ENCODE results near the gene KBTBD7. TPM values are rescaled to one million over a fixed set of nuclear protein-coding genes. Genes with fewer than 3 reads are reported as not detected.
"Not testable (repeated sequence)": the region's sequence is repeated elsewhere in the genome, so short reads cannot be mapped to it uniquely, and the experiment has no call there.

The KBTBD7 gene
- total and polyA plus RNA-seq, 9 of the 15 experiments (the other 6 are each of a cell fraction or from before 2014, with no cell fraction given) = 1.8 to 4.4 (median 3.3) TPM

GRCh38 chr13:41177616-41178015 is 16.8 kb downstream of the KBTBD7 start:
- intact Hi-C loops (cut with micrococcal nuclease) = no loop called here
- H3K9ac ChIP-seq (ENCODE audit: insufficient read depth in 1 of 2, low read depth in 2 of 2, low read length in 2 of 2) = no peak overlapping the region

GRCh38 chr13:41175576-41175975 is 18.8 kb downstream of the KBTBD7 start:
- ATAC-seq; H3K36me3 ChIP-seq (ENCODE audit: control insufficient read depth, insufficient read depth, low read length); CTCF ChIA-PET (ENCODE audit: low intra/inter-chr PET ratio); in situ Hi-C loops (cut with MboI); FAIRE-seq; H3K27ac ChIP-seq (ENCODE audit: extremely low read depth, low read depth, low read length); H3K4me3 ChIP-seq; H3K4me1 ChIP-seq (replicated peaks in 1 of 2; ENCODE audit: control insufficient read depth in 2 of 2, insufficient read depth in 2 of 2, low read length in 2 of 2); intact Hi-C loops (cut with micrococcal nuclease); H2AFZ ChIP-seq (ENCODE audit: low read depth, low read length); DNase-seq (ENCODE audit: extremely low read depth in 1 of 4, low spot score in 3 of 4); H3K79me2 ChIP-seq (ENCODE audit: control insufficient read depth, insufficient read depth, low read length); H3K27me3 ChIP-seq (ENCODE audit: control insufficient read depth in 2 of 2, insufficient read depth in 2 of 2, low read length in 2 of 2); H3K9me3 ChIP-seq (replicated peaks; ENCODE audit: control insufficient read depth, insufficient read depth, low read depth, low read length); H3K9me1 ChIP-seq (ENCODE audit: control insufficient read depth, insufficient read depth, low read length); BruUV-seq (replicated peaks); H3K9ac ChIP-seq (ENCODE audit: insufficient read depth in 1 of 2, low read depth in 2 of 2, low read length in 2 of 2); H4K20me1 ChIP-seq (replicated peaks; ENCODE audit: control insufficient read depth, insufficient read depth, low read length); POLR2A ChIA-PET; H3K4me2 ChIP-seq (ENCODE audit: insufficient read depth, low read length): not testable (repeated sequence)
- 40% methylated on average over 8 of the region's 8 CpGs for WGBS (ENCODE audit: insufficient coverage, low coverage, missing lambda C conversion rate)
- TF ChIP-seq ZNF280A (IDR thresholded peaks at IDR 0.05; ENCODE audit: low read depth, partially characterized antibody) = peak; percentile 45
- TF ChIP-seq TRIM28 (IDR thresholded peaks at IDR 0.05) = peak; percentile 83
- TF ChIP-seq TRIM24 (IDR thresholded peaks at IDR 0.05) = 0 out of 4 replicates have a peak, but pooled peaks of 1 of the 2 experiments have one; percentile 21
- TF ChIP-seq CBX3 (IDR thresholded peaks at IDR 0.05; ENCODE audit: borderline replicate concordance in 1 of 2, low read length in 2 of 2) = 0 out of 3 replicates have a peak, but pooled peaks of 1 of the 2 experiments have one; percentile 19
- peak; percentile 81; the same call in 1 of the 2 replicates for TF ChIP-seq CBX5 (IDR thresholded peaks at IDR 0.05; ENCODE audit: borderline replicate concordance, low read depth)

More at GRCh38 chr13:41177616-41178015, 16.8 kb downstream of the KBTBD7 start:
- CTCF ChIA-PET (ENCODE audit: low intra/inter-chr PET ratio) = no interaction called here
- BruUV-seq (replicated peaks) = no TSS peak
- DNase-seq (ENCODE audit: extremely low read depth in 1 of 4, low spot score in 3 of 4) (no peak), ATAC-seq (no peak), FAIRE-seq (no peak)
- TF ChIP-seq ZNF23 (CRISPR knock-in tag; IDR thresholded peaks at IDR 0.05) (no peak), BHLHE40 (IDR thresholded peaks at IDR 0.05; ENCODE audit: low read length) (no peak)
- peaks cover 1% of the 10 kb centered on the region; the same call in 1 of the 2 replicates for H3K9me3 ChIP-seq (replicated peaks; ENCODE audit: control insufficient read depth, insufficient read depth, low read depth, low read length)
- no peak overlapping the region for H2AFZ ChIP-seq (ENCODE audit: low read depth, low read length)
- no peak overlapping the region for H3K4me3 ChIP-seq
- 0% methylated on average over 2 of the region's 2 CpGs for WGBS (ENCODE audit: insufficient coverage, low coverage, missing lambda C conversion rate)
- POLR2A ChIA-PET = no interaction called here
- no peaks in the 10 kb centered on the region for H3K9me1 ChIP-seq (ENCODE audit: control insufficient read depth, insufficient read depth, low read length)
- no peaks in the 10 kb centered on the region for H3K79me2 ChIP-seq (ENCODE audit: control insufficient read depth, insufficient read depth, low read length)
- H3K4me1 ChIP-seq (replicated peaks in 1 of 2; ENCODE audit: control insufficient read depth in 2 of 2, insufficient read depth in 2 of 2, low read length in 2 of 2) = peaks cover 0 to 4% of the 10 kb centered on the region in 2 experiments; a peak in 1 of 5 replicates
- no peaks in the 10 kb centered on the region for H4K20me1 ChIP-seq (replicated peaks; ENCODE audit: control insufficient read depth, insufficient read depth, low read length)
- no peak overlapping the region for H3K27ac ChIP-seq (ENCODE audit: extremely low read depth, low read depth, low read length)
- H3K27me3 ChIP-seq (ENCODE audit: control insufficient read depth in 2 of 2, insufficient read depth in 2 of 2, low read length in 2 of 2) = no peaks in the 10 kb centered on the region
- H3K4me2 ChIP-seq (ENCODE audit: insufficient read depth, low read length) = no peak overlapping the region
- H3K36me3 ChIP-seq (ENCODE audit: control insufficient read depth, insufficient read depth, low read length) = no peaks in the 10 kb centered on the region
- in situ Hi-C loops (cut with MboI) = no loop called here
